GM12801 (cell line): Measurements from ENCODE around the gene CAPZA2.

ENCODE experiments used
- CTCF ChIP-seq: IDR thresholded peaks from one replicate; pipeline ENCODE4 v1.5.1; 2011; ENCODE audit warnings: control low read depth; ENCODE audit not compliant: insufficient read length; ENCODE audit errors: extremely low read depth

Gene CAPZA2

GRCh38 chr7:116956477-116956804 lies 94.1 kb downstream of the CAPZA2 start:
- TF ChIP-seq CTCF: no peak

GRCh38 chr7:116957874-116958273 lies 95.5 kb downstream of the CAPZA2 start:
- no peak for TF ChIP-seq CTCF

- no peak for TF ChIP-seq CTCF
Measured at GRCh38 chr7:116963234-116963633, 100.8 kb downstream of the CAPZA2 start.

GRCh38 chr7:116966601-116967000 lies 104.2 kb downstream of the CAPZA2 start:
- no peak for TF ChIP-seq CTCF

- TF ChIP-seq CTCF: no peak
Measured at GRCh38 chr7:116967254-116967922, 105.0 kb downstream of the CAPZA2 start.

- TF ChIP-seq CTCF: no peak
Measured at GRCh38 chr7:116967983-116968382, 105.6 kb downstream of the CAPZA2 start.

GRCh38 chr7:116968631-116969030 lies 106.2 kb downstream of the CAPZA2 start:
- TF ChIP-seq CTCF: no peak
